ENCODE data around the gene HSF4.

- TF ChIP-seq, protein P1, sequence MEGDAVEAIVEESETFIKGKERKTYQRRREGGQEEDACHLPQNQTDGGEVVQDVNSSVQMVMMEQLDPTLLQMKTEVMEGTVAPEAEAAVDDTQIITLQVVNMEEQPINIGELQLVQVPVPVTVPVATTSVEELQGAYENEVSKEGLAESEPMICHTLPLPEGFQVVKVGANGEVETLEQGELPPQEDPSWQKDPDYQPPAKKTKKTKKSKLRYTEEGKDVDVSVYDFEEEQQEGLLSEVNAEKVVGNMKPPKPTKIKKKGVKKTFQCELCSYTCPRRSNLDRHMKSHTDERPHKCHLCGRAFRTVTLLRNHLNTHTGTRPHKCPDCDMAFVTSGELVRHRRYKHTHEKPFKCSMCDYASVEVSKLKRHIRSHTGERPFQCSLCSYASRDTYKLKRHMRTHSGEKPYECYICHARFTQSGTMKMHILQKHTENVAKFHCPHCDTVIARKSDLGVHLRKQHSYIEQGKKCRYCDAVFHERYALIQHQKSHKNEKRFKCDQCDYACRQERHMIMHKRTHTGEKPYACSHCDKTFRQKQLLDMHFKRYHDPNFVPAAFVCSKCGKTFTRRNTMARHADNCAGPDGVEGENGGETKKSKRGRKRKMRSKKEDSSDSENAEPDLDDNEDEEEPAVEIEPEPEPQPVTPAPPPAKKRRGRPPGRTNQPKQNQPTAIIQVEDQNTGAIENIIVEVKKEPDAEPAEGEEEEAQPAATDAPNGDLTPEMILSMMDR (conservative IDR thresholded peaks at IDR 0.05; ENCODE audit: low read length), result no peak
- TF ChIP-seq EZH2phosphoT487 (IDR thresholded peaks at IDR 0.05; ENCODE audit: borderline replicate concordance), result no peak
These were observed 25.5 kb downstream of the HSF4 start, which contains the start of gene EXOC3L1 for GRCh38 chr16:67190041-67190440.

Data from Loucy (cell line).